ENCODE data around the gene KLK12.

KLK12 gene

DNA sequence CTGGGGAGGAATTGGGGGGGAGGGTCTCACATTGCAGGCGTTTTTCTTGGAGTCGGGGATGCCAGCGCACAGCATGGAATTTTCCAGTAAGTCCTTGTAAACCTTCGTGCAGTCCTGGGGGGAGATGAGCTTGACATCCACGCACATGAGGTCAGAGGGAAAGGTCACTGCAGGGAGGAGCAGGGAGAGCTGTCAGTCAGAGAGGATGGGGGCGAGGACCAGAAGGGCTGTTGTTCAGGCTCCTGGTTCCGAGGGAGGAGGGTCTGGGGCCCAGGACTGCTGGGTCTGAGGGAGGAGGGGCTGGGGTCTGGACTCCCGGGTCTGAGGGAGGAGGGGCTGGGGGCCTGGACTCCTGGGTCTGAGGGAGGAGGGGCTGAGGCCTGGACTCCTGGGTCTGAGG is 55.0 kb downstream of the KLK12 start:
- no peak for DNase-seq

All from AML-193 (cell line).